NB4 (cell line): ENCODE data around the gene CDH18.

ENCODE experiments used
- POLR2A ChIP-seq: IDR thresholded peaks from 2 replicates; pipeline ENCODE4 v1.6.1; 2011; ENCODE audit warnings: mild to moderate bottlenecking; ENCODE audit not compliant: insufficient read length; ENCODE audit errors: extremely low read depth
- TF ChIP-seq, protein P1 (sequence below): IDR thresholded peaks from one replicate; pipeline ENCODE4 v1.5.1; 2012; ENCODE audit warnings: low read depth, low read length
- TF ChIP-seq, protein P2 (sequence below): IDR thresholded peaks from 2 replicates; pipeline ENCODE4 v1.6.1; 2011; ENCODE audit warnings: low read depth, low read length

DNA sequence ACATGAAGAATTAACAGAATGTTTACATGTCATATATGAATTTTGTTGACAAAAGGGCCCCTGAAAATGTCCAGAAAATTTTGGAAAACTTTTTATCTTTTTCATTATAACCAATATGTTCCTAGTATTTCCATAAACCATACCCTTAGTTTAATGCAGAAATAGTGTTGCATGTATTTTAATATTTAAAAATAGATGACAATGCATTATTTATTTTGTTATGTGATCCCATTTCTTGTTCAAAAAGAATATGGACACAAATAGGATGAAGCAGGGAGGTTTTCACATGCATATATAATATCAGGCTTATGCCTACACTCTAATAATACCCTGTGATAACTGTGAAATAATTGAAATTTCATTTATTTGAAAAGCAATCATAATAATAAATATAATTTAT lies 500.5 kb downstream of the CDH18 start:
- TF ChIP-seq, protein P1, sequence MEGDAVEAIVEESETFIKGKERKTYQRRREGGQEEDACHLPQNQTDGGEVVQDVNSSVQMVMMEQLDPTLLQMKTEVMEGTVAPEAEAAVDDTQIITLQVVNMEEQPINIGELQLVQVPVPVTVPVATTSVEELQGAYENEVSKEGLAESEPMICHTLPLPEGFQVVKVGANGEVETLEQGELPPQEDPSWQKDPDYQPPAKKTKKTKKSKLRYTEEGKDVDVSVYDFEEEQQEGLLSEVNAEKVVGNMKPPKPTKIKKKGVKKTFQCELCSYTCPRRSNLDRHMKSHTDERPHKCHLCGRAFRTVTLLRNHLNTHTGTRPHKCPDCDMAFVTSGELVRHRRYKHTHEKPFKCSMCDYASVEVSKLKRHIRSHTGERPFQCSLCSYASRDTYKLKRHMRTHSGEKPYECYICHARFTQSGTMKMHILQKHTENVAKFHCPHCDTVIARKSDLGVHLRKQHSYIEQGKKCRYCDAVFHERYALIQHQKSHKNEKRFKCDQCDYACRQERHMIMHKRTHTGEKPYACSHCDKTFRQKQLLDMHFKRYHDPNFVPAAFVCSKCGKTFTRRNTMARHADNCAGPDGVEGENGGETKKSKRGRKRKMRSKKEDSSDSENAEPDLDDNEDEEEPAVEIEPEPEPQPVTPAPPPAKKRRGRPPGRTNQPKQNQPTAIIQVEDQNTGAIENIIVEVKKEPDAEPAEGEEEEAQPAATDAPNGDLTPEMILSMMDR, result no peak
- TF ChIP-seq, protein P2, sequence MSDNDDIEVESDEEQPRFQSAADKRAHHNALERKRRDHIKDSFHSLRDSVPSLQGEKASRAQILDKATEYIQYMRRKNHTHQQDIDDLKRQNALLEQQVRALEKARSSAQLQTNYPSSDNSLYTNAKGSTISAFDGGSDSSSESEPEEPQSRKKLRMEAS, result no peak
- no peak for TF ChIP-seq POLR2A
